Measurements from ENCODE around the gene MAMDC2.

MAMDC2 gene

GRCh38 chr9:70255486-70255885 is 211.8 kb downstream of the MAMDC2 start:
- DNase-seq (ENCODE audit: extremely low read depth, insufficient read length), result no peak
- H3K27me3 ChIP-seq (replicated peaks; ENCODE audit: control insufficient read depth, insufficient read depth, low read length), result no peaks in the 10 kb centered on the region
- TF ChIP-seq CTCF (IDR thresholded peaks at IDR 0.05; ENCODE audit: insufficient read depth, low read length, poor library complexity, severe bottlenecking), result no peak
- H3K4me3 ChIP-seq (replicated peaks; ENCODE audit: low read depth, low read length), result no peak overlapping the region
- H3K36me3 ChIP-seq (ENCODE audit: control insufficient read depth, insufficient read depth, low read length), result no peaks in the 10 kb centered on the region

GRCh38 chr9:70256123-70256551 is 212.5 kb downstream of the MAMDC2 start:
- no peaks in the 10 kb centered on the region for H3K36me3 ChIP-seq (ENCODE audit: control insufficient read depth, insufficient read depth, low read length)
- H3K4me3 ChIP-seq (replicated peaks; ENCODE audit: low read depth, low read length), result no peak overlapping the region
- no peak for TF ChIP-seq CTCF (IDR thresholded peaks at IDR 0.05; ENCODE audit: insufficient read depth, low read length, poor library complexity, severe bottlenecking)
- no peak for DNase-seq (ENCODE audit: extremely low read depth, insufficient read length)
- no peaks in the 10 kb centered on the region for H3K27me3 ChIP-seq (replicated peaks; ENCODE audit: control insufficient read depth, insufficient read depth, low read length)

- no peak for DNase-seq (ENCODE audit: extremely low read depth, insufficient read length)
- Histone ChIP-seq H3K27me3 (replicated peaks; ENCODE audit: control insufficient read depth, insufficient read depth, low read length) (no peaks in the 10 kb centered on the region), H3K36me3 (ENCODE audit: control insufficient read depth, insufficient read depth, low read length) (no peaks in the 10 kb centered on the region), H3K4me3 (replicated peaks; ENCODE audit: low read depth, low read length) (no peak overlapping the region)
- no peak for TF ChIP-seq CTCF (IDR thresholded peaks at IDR 0.05; ENCODE audit: insufficient read depth, low read length, poor library complexity, severe bottlenecking)
Observed at GRCh38 chr9:70257502-70257901, 213.9 kb downstream of the MAMDC2 start.

- DNase-seq (ENCODE audit: extremely low read depth, insufficient read length), result no peak
Observed at GRCh38 chr9:70257991-70258691, 214.5 kb downstream of the MAMDC2 start.

GRCh38 chr9:70258692-70259511 is 215.3 kb downstream of the MAMDC2 start, which contains the start of gene SMC5:
SMC5 (plus strand) TSS chr9:70258978; CDS start chr9:70259079, 101 bp downstream.
- peak; percentile 97 for DNase-seq (ENCODE audit: extremely low read depth, insufficient read length)
- Histone ChIP-seq H3K36me3 (ENCODE audit: control insufficient read depth, insufficient read depth, low read length) (no peaks in the 10 kb centered on the region; the same call in 1 of the 2 replicates), H3K27me3 (replicated peaks; ENCODE audit: control insufficient read depth, insufficient read depth, low read length) (no peaks in the 10 kb centered on the region), H3K4me3 (replicated peaks; ENCODE audit: low read depth, low read length) (peak within 1 kb of the TSS; percentile 85)
- TF ChIP-seq CTCF (IDR thresholded peaks at IDR 0.05; ENCODE audit: insufficient read depth, low read length, poor library complexity, severe bottlenecking), result no peak

More at GRCh38 chr9:70257991-70258691, 214.5 kb downstream of the MAMDC2 start:
- Histone ChIP-seq H3K27me3 (replicated peaks; ENCODE audit: control insufficient read depth, insufficient read depth, low read length) (no peaks in the 10 kb centered on the region), H3K36me3 (ENCODE audit: control insufficient read depth, insufficient read depth, low read length) (no peaks in the 10 kb centered on the region), H3K4me3 (replicated peaks; ENCODE audit: low read depth, low read length) (peak overlapping the region; percentile 85)
- no peak for TF ChIP-seq CTCF (IDR thresholded peaks at IDR 0.05; ENCODE audit: insufficient read depth, low read length, poor library complexity, severe bottlenecking)
